D341Med (cell line): Measurements from ENCODE around the gene FYB1.

Source experiments
- DNase-seq: peaks from one replicate; pipeline ENCODE4 v3.0.0; 2012; ENCODE audit warnings: low spot score

Gene FYB1

DNA sequence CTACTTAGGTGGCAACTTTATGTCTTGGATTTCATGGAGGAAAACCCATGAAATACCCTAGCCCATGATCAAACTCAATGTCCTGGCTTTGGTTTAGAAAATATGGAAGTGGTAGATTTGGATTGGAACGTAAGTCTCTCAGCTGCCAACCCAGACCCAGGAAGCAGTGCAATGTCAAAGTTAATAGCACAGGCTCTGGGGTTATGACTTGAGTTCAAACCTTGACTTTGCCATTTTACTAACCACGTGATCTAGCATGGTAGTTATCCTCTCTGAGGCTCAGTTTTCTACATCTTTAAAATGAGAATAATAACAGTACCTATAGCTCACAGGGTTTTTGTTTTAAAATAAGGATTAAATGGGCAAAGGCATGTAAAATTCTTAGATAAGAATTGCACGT is 13.8 kb downstream of the FYB1 start:
- no peak for DNase-seq

DNA sequence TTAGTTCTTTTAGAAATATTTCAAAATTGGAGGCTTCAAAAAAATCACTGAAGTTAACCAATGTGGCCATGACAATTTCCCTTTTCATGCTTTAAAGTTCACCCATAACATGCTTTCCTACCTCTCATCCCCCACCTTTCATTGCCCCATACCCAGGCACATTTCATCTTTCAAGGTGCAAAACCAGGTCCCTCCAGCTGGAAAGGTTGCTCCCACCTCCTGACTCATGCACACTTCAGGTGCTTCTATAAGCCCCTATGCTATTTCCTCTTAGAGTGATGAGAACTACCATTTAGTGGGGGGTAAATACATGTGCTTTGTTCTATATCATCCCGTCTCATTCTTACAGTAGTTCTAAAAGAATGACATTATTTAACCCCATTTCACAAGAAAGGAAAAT is 15.4 kb downstream of the FYB1 start:
- DNase-seq: no peak

- no peak for DNase-seq
Observed at GRCh38 chr5:39203275-39203922, 16.0 kb downstream of the FYB1 start.

DNA sequence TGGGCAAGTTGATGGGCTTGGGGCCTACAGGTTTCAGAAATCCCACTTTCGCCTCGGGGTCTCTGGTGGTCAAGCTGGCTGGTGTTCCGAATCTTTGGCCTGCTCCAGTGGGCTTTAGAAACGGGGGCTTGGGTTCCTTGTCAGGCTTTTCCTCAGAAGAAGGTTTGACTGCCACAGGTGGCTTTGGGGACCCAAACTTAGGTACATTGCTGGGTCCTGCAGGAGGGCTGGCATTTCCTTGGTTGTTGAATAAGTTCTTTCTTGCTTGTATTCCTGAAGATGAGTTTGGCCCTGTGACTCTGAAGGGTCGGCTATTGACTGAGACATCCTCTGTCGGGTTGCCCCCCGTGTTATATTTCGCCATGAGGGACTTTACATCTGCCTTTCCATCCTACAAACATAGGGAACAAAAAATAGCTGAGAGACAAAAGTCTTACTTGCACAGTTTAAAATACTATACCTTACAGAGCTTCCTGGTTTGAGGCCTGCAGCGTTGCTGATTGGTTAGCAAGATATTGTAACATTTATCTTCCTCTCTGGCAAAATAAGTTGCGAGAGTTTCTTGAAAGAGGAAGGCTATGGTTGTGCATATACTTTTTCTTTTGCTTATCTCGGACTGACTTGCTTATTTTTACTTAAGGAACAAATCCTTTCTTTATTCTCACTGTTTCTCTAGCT is 16.6 kb downstream of the FYB1 start:
- no peak for DNase-seq

DNA sequence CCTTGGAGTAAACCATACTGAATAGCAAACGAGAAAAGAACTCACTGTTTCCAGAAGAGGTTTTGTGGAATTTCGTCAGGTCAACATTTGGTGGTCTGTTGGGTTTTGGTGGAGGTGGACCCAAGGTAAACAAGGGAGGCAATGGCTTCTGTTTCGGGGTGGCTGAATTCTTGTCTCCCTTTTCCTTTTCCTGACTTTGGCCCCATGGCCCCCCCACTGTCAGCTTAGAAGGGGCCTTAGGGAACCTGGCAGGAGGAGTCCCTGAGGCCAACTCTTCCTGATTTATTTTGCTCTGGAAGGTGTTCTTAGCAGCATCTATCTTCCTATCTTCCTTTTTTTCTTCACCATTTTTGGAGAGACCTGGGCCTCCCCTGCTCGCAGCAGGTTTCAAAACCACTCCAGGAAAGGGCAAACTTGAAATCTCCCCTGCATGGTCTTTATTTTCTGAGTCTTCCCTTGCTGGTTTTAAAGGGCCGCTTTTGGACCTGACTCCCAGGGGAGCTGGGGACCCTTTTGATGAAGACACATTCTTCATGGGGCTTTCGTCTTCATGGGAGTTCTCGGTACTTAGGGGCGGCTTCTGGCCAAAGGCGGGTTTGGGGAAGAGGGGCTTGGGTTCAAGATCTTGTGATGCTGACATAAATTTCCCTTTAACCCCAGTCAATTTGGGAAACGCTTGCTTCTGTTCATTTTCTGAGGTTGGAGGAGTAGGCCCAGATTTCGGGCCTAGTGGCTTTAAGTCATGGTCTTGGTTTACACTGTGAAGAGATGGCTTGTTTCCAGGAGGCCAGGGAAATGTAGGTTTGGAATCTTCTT is 17.4 kb downstream of the FYB1 start:
- no peak for DNase-seq

DNA sequence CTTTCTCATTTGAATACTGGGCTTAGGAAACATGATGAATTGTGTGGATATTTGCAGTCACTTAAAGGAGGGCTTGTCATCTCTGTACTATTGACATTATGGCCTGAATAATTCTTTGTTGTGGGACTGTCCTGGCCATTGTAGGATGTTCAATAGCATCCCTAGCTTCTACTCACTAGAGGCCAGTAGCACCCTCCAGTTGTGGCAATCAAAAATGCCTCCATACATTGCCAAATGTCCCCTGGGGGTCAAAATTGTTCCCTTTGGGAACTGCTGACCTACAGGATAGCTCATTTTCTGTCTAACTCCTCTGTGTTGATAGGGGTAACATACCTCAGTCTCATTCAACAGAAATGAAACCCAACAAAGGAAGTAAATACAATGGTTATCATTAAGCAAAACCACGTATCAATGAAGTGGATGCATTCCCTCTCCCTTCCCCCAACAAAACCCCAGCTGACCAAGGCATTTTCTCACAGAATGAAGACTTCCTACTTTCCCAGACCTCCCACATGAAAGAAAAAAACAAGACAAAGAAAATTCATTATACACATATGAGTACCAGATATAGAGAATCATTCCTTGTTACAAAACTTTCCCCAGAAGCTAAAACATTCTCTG is 18.1 kb downstream of the FYB1 start:
- DNase-seq: no peak

DNA sequence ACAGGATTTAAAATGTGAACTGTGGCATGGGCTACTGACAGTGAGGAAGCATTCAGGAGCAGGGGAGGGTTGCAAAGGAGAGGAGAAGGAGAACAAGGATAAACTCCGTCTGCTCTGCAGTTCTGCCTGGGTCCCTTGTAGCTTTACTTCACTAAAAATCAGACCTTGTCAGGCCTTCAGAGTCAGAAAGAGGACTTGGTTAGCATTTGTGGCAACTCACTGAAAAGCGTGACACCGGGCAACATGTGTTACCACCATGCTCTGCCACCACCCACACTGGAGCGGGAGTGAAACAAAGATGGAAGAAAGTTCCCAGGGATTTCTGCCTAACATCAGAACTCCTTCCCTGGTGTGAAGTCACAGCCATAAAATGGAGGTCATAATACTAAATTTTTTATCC is 19.3 kb downstream of the FYB1 start:
- no peak for DNase-seq

DNA sequence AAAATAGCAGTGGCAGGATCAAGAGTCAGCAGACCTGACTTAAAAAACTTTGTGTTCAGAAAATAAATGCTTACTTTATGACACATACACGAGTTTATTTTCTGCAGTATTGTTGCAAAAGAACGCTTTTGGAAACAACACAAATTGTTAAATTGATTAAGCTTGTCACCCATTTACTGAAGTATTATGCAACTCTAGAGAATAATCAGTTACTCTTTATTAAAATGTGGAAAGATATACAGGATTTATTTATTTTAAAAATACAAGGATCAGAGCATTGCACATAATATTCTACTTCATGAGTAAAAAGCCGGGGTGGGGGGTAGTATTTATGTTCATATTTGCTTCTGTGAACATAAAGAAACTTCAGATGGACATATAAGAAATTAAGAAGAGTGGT is 20.0 kb downstream of the FYB1 start:
- no peak for DNase-seq

- no peak for DNase-seq
Observed at GRCh38 chr5:39198127-39198526, 21.2 kb downstream of the FYB1 start.

DNA sequence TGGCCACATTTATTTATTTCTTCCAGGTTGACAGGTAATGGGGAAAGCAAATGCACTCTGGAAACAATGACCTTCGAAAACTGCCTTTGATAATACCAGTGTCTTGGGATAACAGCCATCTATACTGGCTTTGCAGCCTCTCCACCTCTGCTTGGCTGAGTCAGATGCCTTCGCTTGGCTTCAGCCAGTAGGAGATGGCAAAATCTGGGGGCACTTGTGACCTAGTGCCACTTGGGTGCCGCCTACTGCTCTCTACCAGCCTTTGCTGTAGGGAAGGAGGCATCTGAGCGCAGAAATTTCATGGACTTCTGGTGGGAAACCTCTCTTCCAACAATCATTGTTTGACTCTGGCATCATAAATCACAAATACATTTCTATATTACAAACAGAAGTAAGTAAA is 21.8 kb downstream of the FYB1 start:
- no peak for DNase-seq

DNA sequence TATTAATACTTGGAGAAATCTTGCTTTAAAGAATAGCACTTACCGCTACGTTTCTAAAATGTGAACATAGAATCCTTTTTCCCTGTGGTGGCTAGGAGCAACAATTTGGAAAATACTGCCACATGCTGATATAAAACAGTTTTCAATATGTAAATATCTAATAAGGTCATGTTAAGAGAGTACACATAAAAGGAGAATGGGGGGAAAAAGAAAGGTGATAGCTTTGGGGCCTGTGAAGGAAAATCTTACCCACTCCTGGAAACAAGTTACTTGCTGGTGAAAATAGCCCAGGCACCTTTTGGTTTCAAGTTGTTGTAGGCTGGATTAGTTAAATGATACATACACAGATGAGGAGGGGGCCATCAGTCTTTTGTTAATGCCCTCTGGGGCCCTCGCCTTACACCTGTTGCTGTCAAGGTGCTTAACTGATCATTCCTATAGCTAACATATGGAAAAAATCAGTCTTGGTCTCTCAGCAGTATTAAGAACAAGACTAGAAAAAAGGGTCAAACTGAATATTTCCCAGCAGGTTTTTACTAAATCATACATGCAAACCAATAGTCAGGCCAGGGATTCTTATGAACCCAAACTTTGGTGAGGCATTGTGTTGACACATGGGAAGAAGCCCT is 24.1 kb downstream of the FYB1 start:
- DNase-seq: no peak

- DNase-seq: no peak
Observed at GRCh38 chr5:39194466-39195136, 24.8 kb downstream of the FYB1 start.

DNA sequence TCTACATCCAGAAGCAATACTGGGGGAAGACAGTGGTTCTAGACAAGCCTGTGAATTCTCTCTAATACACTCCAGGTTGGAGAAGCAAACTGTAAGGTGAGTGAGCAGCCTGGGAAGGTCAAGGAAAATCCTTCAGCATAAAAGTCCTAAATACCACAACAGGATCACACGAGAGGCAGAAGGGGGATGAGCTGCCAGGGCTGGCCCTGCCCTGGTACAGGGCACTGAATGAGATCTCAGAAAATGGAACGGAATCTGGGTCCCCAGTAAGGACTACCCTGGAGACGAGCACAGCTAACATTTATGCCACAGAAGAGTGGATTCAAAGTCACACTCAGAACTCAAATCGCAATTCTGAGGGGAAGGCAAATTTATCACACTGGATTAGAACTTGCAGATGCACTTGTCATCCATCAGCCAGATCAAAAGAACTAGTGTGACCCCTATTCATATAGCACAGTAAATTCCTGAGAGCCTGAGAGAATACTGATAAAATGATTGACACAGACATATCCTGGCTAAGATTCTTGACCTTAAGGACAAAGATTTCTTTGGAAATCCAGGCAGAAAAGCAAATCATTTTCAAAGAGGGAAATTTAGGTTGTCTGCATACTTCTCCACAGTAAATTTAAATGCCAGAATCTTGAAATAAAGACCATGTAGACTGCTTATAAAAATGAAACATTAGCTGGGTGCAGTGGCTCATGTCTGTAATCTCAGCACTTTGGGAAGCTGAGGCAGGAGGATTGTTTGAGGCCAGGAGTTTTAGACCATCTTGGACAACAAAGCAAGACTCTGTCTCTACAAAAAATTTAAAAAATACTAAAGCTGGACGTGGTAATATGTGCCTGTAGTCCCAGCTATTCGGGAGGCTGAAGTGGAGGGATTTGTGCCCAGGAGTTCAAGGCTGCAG is 25.6 kb downstream of the FYB1 start:
- DNase-seq: no peak

DNA sequence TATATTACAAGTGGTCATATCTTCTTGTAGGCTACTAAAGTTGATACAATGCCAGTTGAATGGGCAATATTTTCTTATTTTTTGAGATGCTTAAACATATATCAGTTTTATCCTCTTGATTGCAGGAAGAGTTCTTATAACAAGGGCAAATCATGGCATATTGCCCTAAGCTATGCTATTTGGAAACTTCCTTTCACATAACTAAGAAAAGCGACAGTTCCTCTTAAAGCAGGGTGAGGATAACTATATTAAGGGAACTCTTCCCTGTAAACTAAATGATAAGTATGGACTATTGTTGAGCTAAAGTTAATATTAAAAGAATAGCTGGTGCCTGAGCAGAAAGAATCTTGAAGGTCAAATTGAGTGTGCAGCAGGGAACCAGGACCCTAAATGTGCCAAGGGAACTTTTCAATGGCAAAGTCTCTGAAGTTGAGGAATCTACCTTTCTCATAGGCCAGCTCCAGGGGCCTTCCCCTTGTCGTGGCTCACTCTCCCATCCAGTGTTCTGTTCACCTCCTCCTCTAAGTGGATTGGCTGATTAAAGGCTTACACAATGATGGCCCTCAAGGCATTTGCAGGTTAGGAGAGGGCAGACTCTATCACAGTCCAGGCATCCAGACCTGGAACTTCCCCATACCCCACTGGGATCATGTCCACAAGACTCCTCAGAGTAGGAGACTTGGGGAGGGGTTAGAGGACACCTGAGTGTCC is 26.8 kb downstream of the FYB1 start:
- DNase-seq: no peak

DNA sequence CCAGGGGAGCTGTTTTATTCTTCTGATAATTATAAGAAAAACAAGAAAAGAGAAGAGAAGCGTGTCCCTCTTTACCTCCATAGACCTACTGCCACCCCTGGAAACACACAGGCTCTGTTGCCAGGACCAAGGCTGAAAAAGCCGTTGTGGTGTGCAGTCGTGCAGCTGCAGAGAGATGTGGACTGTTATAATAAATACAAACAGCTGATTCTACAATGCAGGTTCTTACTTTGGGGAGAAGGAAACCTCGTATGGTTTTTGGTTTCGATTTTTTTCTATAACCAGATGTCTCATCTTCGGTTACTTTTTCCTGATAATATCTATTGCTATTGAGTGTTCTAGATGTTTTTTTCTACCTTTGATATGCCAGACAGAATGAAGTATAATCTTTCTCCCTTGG is 28.1 kb downstream of the FYB1 start:
- no peak for DNase-seq

GRCh38 chr5:39190311-39191102 is 28.9 kb downstream of the FYB1 start:
- no peak for DNase-seq

GRCh38 chr5:39189292-39189955 is 29.9 kb downstream of the FYB1 start:
- no peak for DNase-seq
